ENCODE measurements around the gene EMP3.

DNA sequence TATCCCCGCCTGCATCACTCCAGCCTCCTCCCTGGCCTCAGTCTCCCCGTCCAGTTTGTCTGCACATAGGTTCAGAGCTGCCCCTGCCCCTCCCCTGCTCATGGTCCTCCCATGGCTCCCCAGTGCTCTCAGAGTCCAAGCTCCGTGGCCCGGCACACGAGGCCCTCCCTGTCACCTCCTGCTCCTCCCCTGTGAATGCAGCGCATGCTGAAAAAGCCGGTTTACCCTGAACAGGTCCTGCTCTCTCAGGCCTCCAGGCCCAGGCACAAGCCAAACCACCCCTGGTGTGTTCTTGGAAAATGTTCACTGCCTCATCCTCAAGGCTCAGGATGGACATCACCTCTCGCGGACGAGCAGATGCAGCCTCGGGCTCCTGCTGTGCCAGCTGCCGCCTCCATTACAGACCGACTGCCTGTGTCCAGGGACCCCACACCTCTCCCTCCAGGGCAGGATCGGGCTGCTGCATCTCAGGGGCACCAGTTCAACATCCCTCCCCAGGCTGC lies 13.0 kb downstream of the EMP3 start:
- no peak for TF ChIP-seq POLR2A (IDR thresholded peaks at IDR 0.05)
- TF ChIP-seq POLR2AphosphoS5 (IDR thresholded peaks at IDR 0.05): no peak

Data from spleen (tissue), 3 donors.